Mesenchymal stem cell (in vitro differentiated cells and primary cell): Measurements from ENCODE around the gene JMY. TPM values are rescaled to one million over a fixed set of nuclear protein-coding genes. Genes with fewer than 3 reads are reported as not detected.

Source experiments
- DNase-seq: peaks from one replicate; pipeline ENCODE4 v3.0.0-alpha.2; 2013
- H2AFZ ChIP-seq: one replicate; pipeline ENCODE4 v1.6.1; 2013; ENCODE audit warnings: low read depth, mild to moderate bottlenecking, control low read depth, inconsistent platforms, low read length, moderate library complexity
- H2AK5ac ChIP-seq: 2 replicates; pipeline ENCODE4 v1.6.1; 2013; ENCODE audit warnings: low read length, moderate library complexity, mild to moderate bottlenecking, inconsistent platforms; ENCODE audit not compliant: severe bottlenecking
- H2BK120ac ChIP-seq: one replicate; pipeline ENCODE4 v1.6.1; 2013; ENCODE audit warnings: low read depth, mild to moderate bottlenecking, inconsistent platforms, low read length, moderate library complexity
- H2BK12ac ChIP-seq, 2 experiments: one replicate each; pipeline ENCODE4 v1.6.1; 2013; ENCODE audit warnings: inconsistent platforms in 2 of 2, low read length in 2 of 2, mild to moderate bottlenecking in 2 of 2, moderate library complexity in 2 of 2, control low read depth in 1 of 2
- H2BK15ac ChIP-seq: one replicate; pipeline ENCODE4 v1.6.1; 2013; ENCODE audit warnings: mild to moderate bottlenecking, low read depth, inconsistent platforms; ENCODE audit not compliant: poor library complexity, severe bottlenecking
- H2BK5ac ChIP-seq: 2 replicates; pipeline ENCODE4 v1.6.1; 2013; ENCODE audit warnings: low read depth, mild to moderate bottlenecking, low read length, control low read depth, inconsistent platforms; ENCODE audit not compliant: poor library complexity, severe bottlenecking
- H3K14ac ChIP-seq, 2 experiments: one replicate each; pipeline ENCODE4 v1.6.1; 2013; ENCODE audit warnings: inconsistent platforms in 2 of 2, low read length in 2 of 2, control low read depth in 1 of 2, mild to moderate bottlenecking in 1 of 2, moderate library complexity in 1 of 2
- H3K18ac ChIP-seq, 2 experiments: one replicate each; pipeline ENCODE4 v1.6.1; 2013; ENCODE audit warnings: inconsistent platforms in 2 of 2, low read length in 2 of 2, control low read depth in 1 of 2, low read depth in 1 of 2, mild to moderate bottlenecking in 1 of 2
- H3K23ac ChIP-seq, 2 experiments: one replicate each; pipeline ENCODE4 v1.6.1; 2013; ENCODE audit warnings: inconsistent platforms in 2 of 2, low read length in 2 of 2, mild to moderate bottlenecking in 2 of 2, moderate library complexity in 2 of 2, control low read depth in 1 of 2
- H3K27ac ChIP-seq: 2 replicates; pipeline ENCODE4 v1.5.1; 2013; ENCODE audit warnings: mild to moderate bottlenecking, moderate library complexity, low read length, control low read depth, inconsistent platforms; ENCODE audit not compliant: poor library complexity, severe bottlenecking
- H3K27me3 ChIP-seq, 2 experiments: 2 replicates each; pipeline versions ENCODE4 v1.6.1 to v1.7.0; 2013; ENCODE audit warnings: low read length in 2 of 2, mild to moderate bottlenecking in 2 of 2, moderate library complexity in 2 of 2, control low read depth in 1 of 2, inconsistent platforms in 1 of 2; ENCODE audit not compliant: control insufficient read depth in 1 of 2, insufficient read depth in 1 of 2
- H3K36me3 ChIP-seq, 2 experiments: 2 replicates each; pipeline versions ENCODE4 v1.6.1 to v1.7.0; 2013; ENCODE audit warnings: low read length in 2 of 2, control low read depth in 1 of 2, inconsistent platforms in 1 of 2, low read depth in 1 of 2, mild to moderate bottlenecking in 1 of 2; ENCODE audit not compliant: insufficient read depth in 2 of 2, control insufficient read depth in 1 of 2
- H3K4ac ChIP-seq, 2 experiments: one replicate each; pipeline ENCODE4 v1.6.1; 2013; ENCODE audit warnings: inconsistent platforms in 2 of 2, low read length in 2 of 2, mild to moderate bottlenecking in 2 of 2, moderate library complexity in 2 of 2, control low read depth in 1 of 2, low read depth in 1 of 2
- H3K4me1 ChIP-seq: 2 replicates; pipeline ENCODE4 v1.6.1; 2013; ENCODE audit warnings: low read depth, low read length, control low read depth; ENCODE audit not compliant: control insufficient read depth, insufficient read depth
- H3K4me2 ChIP-seq: 2 replicates; pipeline ENCODE4 v1.6.1; 2013; ENCODE audit warnings: low read length, mild to moderate bottlenecking, inconsistent platforms; ENCODE audit not compliant: poor library complexity, severe bottlenecking
- H3K4me3 ChIP-seq, 2 experiments: 2 replicates each; pipeline versions ENCODE4 v1.5.1 to v1.7.0; 2013; ENCODE audit warnings: low read length in 2 of 2, mild to moderate bottlenecking in 2 of 2, control low read depth in 1 of 2, low read depth in 1 of 2; ENCODE audit not compliant: insufficient read depth in 1 of 2
- H3K79me1 ChIP-seq: replicated peaks from 2 replicates; pipeline ENCODE4 v1.6.1; 2013; ENCODE audit warnings: mild to moderate bottlenecking, control low read depth, low read length, inconsistent platforms; ENCODE audit not compliant: poor library complexity, severe bottlenecking
- H3K9ac ChIP-seq: 2 replicates; pipeline ENCODE4 v1.7.0; 2013; ENCODE audit warnings: mild to moderate bottlenecking, low read length, moderate library complexity
- H3K9me3 ChIP-seq: 2 replicates; pipeline ENCODE4 v1.7.0; 2013; ENCODE audit warnings: mild to moderate bottlenecking, low read length; ENCODE audit not compliant: control insufficient read depth
- H4K8ac ChIP-seq: one replicate; pipeline ENCODE4 v1.6.1; 2013; ENCODE audit warnings: inconsistent platforms, mild to moderate bottlenecking, low read length, moderate library complexity
- H4K91ac ChIP-seq: one replicate; pipeline ENCODE4 v1.6.1; 2013; ENCODE audit warnings: mild to moderate bottlenecking, low read length, inconsistent platforms
- WGBS: methylation state at CpG from one replicate; pipeline ENCODE4 v1.1.7; 2013; ENCODE audit warnings: mixed read lengths; 5-methylcytosine and 5-hydroxymethylcytosine counted together
- small RNA-seq: library from polyadenylated mRNA; stranded (forward); fragments of <200 nt; extraction: miRNeasy Mini kit (QIAGEN cat#:217004); gene quantifications from one replicate; pipeline ENCODE3, GENCODE V24; 2013; ENCODE audit warnings: low read depth

JMY gene

DNA sequence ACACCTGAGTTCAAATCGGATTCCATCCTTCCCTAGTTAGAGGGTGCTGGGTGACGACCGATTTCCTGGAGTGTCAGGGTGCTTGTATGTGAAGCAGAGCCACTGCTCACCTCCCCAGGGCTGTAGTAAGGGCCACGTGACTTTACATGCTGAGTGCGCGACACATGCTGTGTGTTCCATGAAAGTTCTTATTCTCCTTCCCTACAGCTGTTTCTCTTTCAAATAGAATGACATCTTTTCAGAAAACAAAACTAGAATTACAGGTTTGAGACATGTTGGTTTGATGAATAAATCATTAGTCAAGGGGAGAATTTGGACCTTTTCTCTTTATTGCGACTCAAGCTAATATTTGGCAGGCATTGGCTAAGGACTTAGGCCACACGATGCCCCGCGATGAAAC lies 113.1 kb downstream of the JMY start:
- H2BK12ac ChIP-seq: no peak overlapping the region
- no peak overlapping the region for H3K18ac ChIP-seq
- H3K9ac ChIP-seq: no peak overlapping the region
- no peak for DNase-seq
- H3K79me1 ChIP-seq: no peaks in the 10 kb centered on the region
- H3K4me2 ChIP-seq: no peak overlapping the region
- H4K8ac ChIP-seq: no peak overlapping the region
- H2BK5ac ChIP-seq: no peak overlapping the region
- no peak overlapping the region for H2BK120ac ChIP-seq
- H3K36me3 ChIP-seq: no peaks in the 10 kb centered on the region
- H3K9me3 ChIP-seq: no peaks in the 10 kb centered on the region
- no peak overlapping the region for H3K4ac ChIP-seq
- H3K27me3 ChIP-seq: no peaks in the 10 kb centered on the region
- H2AK5ac ChIP-seq: no peak overlapping the region
- no peak overlapping the region for H3K27ac ChIP-seq
- no peak overlapping the region for H3K23ac ChIP-seq
- no peak overlapping the region for H2AFZ ChIP-seq
- no peak overlapping the region for H2BK15ac ChIP-seq
- peaks cover 1% of the 10 kb centered on the region for H3K4me1 ChIP-seq
- H3K14ac ChIP-seq: no peak overlapping the region
- 95% methylated on average over 7 of the region's 10 CpGs for WGBS
- no peak overlapping the region for H3K4me3 ChIP-seq
- H4K91ac ChIP-seq: no peak overlapping the region

DNA sequence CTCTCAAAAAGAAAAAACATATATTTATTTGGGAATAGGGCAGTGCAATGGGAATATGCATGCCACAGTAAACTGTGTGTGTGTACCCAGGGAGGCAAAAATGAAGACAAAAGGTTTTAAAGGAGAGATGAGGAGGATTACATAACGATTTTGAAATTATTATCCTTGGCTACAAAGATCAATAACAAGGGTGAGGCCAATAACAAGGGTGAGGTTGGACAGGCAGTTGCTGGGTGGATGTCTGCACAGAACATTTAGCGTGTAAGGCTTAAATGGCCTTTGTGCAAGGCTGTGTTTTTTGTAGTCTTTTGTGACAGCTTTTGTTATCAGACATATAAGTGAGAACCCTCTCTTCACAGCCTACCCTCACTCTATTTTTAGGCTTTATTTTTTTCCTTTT lies 114.0 kb downstream of the JMY start:
- Histone ChIP-seq H2BK12ac (no peak overlapping the region), H3K4ac (no peak overlapping the region), H2BK15ac (no peak overlapping the region), H4K91ac (no peak overlapping the region), H3K14ac (no peak overlapping the region), H3K23ac (no peak overlapping the region), H3K18ac (no peak overlapping the region), H2AK5ac (no peak overlapping the region), H3K27ac (no peak overlapping the region), H3K79me1 (no peaks in the 10 kb centered on the region), H3K4me3 (no peak overlapping the region), H3K27me3 (no peaks in the 10 kb centered on the region), H3K9ac (no peak overlapping the region), H2BK120ac (no peak overlapping the region), H3K4me2 (no peak overlapping the region), H2BK5ac (no peak overlapping the region), H3K4me1 (peaks cover 1% of the 10 kb centered on the region), H3K9me3 (no peaks in the 10 kb centered on the region), H4K8ac (no peak overlapping the region), H3K36me3 (no peaks in the 10 kb centered on the region), H2AFZ (no peak overlapping the region)
- WGBS: 89% methylated on average over 1 of the region's 2 CpGs
- no peak for DNase-seq

GRCh38 chr5:79357398-79357797 lies 121.5 kb downstream of the JMY start:
- Histone ChIP-seq H2BK120ac (no peak overlapping the region), H3K14ac (no peak overlapping the region), H4K8ac (no peak overlapping the region), H3K9ac (no peak overlapping the region), H3K27me3 (no peaks in the 10 kb centered on the region), H3K18ac (no peak overlapping the region), H2AFZ (no peak overlapping the region), H2BK5ac (no peak overlapping the region), H3K27ac (no peak overlapping the region), H3K36me3 (no peaks in the 10 kb centered on the region), H3K4me2 (no peak overlapping the region), H3K4ac (no peak overlapping the region), H2BK12ac (no peak overlapping the region), H3K9me3 (no peaks in the 10 kb centered on the region), H4K91ac (no peak overlapping the region), H2BK15ac (peak overlapping the region; percentile 48), H3K4me1 (no peaks in the 10 kb centered on the region), H3K79me1 (no peaks in the 10 kb centered on the region), H3K4me3 (no peak overlapping the region), H2AK5ac (no peak overlapping the region), H3K23ac (no peak overlapping the region)
- no CpG with 5 or more reads among the region's 1 CpG for WGBS
- no peak for DNase-seq

Small RNA genes within 50 kb of the gene (small RNA-seq; reads per million reads assigned to genes)
- gene AC016559.1 (not detected), gene RF00425 (not detected)
